Right lobe of liver (tissue), 4 donors: ENCODE data around the gene NTM.

ENCODE experiments used
- POLR2A ChIP-seq: fragments of 450-650 bp; IDR thresholded peaks from one replicate; pipeline ENCODE4 v1.6.1; 2017; ENCODE audit warnings: antibody characterized with exemption, mild to moderate bottlenecking
- TF ChIP-seq, protein P1 (sequence below), 4 donors: fragments of 200-600 bp in 3 of 4; fragments of 450-650 bp in 1 of 4; IDR thresholded peaks; one replicate each; pipeline versions ENCODE4 v1.5.1 to v1.8.0; 2016 to 2022; ENCODE audit warnings: antibody characterized with exemption in 4 of 4, mild to moderate bottlenecking in 2 of 4
- donor health status: DM: no; HTN: no; CAD: no.
- donor health status: DM: no; HTN: no; CAD: no.
- donor health status: DM: no; HTN: yes; CAD: no.

DNA sequence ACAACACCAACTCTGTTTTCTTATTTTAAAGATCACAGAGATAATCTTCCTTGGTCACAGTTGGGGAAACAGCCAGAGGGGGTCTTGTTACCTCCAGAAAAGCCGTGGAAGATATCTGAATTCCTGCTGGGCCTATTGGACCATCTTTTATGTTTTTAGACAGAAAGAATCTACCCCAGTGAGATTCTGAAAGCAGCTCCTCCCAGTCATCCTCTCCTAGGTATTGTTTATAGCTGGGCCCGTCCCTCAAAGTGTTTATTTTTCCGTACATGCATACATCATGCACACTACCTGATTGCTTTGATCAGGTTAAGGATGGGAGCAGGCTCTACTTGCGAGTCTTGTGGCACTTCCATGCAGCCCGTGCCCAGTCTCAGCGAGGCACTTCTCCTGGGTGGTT, 742.4 kb downstream of the NTM start:
- TF ChIP-seq, protein P1, sequence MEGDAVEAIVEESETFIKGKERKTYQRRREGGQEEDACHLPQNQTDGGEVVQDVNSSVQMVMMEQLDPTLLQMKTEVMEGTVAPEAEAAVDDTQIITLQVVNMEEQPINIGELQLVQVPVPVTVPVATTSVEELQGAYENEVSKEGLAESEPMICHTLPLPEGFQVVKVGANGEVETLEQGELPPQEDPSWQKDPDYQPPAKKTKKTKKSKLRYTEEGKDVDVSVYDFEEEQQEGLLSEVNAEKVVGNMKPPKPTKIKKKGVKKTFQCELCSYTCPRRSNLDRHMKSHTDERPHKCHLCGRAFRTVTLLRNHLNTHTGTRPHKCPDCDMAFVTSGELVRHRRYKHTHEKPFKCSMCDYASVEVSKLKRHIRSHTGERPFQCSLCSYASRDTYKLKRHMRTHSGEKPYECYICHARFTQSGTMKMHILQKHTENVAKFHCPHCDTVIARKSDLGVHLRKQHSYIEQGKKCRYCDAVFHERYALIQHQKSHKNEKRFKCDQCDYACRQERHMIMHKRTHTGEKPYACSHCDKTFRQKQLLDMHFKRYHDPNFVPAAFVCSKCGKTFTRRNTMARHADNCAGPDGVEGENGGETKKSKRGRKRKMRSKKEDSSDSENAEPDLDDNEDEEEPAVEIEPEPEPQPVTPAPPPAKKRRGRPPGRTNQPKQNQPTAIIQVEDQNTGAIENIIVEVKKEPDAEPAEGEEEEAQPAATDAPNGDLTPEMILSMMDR (IDR thresholded peaks at IDR 0.05) = no peak
- TF ChIP-seq POLR2A = no peak
